ELF-1 (cell line): ENCODE data around the gene LIMCH1.
A peak's percentile ranks its signal among the peaks of the same experiment; 100 is the strongest.
"Not testable (repeated sequence)": the region's sequence is repeated elsewhere in the genome, so short reads cannot be mapped to it uniquely, and the experiment has no call there.

Source experiments
- DNase-seq: peaks from one replicate; pipeline ENCODE4 v3.0.0-alpha.2; 2016; ENCODE audit warnings: low read depth, low spot score

LIMCH1 gene

DNA sequence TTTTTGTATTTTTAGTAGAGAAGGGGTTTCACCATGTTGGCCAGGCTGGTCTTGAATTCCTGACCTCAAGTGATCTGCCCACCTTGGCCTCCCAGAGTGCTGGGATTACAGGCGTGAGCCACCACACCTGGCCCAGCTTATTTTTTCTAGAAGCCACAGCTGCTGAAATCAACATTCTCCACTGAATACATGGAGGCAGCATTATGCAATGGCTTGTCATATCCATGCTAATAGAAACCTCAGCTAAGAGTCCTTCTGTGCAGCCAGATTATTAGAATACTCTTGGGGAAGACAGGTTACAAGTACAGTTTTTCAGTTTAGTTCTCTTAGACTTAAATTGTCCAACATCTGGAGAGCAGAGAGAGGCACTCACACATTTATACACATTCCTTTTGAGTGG is 104.8 kb downstream of the LIMCH1 start:
- not testable (repeated sequence) for DNase-seq

DNA sequence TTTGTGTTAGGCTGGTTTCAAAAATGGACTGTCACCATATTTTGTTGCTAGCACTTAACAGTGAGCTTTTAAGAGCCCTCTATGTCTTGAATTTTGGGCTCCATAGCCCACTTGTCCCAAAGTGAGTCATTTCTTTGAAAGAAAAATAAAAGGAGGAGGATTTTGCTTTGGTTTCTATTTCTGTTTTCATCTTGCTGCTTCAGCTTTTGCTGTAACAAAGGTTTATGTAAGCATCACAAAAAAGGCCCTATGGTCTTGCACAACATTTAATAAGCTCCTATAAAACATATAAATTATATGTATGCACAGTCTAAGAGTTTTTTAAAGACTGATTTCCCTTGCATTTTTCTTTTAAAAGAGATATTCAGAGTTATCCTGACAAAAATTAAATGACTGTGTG is 105.4 kb downstream of the LIMCH1 start:
- DNase-seq, result no peak

DNA sequence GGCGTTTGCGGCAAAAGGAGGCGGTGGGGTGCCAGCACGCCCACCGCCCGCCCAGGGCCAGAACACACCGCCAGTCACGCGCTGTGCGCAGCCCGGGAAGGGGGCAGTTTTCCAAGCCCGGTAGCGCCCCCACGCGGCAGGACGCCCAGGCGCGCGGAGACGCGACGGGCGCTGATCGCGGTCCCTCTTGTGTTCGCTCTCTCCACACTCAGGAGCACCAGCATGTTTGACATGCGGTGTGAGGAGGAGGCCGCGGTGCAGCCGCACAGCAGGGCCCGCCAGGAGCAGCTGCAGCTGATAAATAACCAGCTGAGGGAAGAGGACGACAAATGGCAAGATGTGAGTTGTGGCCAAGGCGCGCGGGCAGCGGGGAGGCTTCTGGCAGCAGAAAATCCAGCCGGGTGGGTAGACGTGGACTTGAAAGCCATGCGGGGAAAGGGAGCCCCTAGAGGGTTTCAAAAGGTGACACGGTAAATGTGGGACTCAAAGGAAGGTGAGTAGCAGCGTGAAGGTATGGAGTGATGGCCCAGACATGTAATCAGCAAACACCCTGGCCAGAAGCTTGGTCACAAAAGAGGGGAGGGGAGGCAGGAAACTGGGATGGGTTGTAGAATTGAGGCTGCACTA is 106.4 kb downstream of the LIMCH1 start:
- peak; percentile 98 for DNase-seq

DNA sequence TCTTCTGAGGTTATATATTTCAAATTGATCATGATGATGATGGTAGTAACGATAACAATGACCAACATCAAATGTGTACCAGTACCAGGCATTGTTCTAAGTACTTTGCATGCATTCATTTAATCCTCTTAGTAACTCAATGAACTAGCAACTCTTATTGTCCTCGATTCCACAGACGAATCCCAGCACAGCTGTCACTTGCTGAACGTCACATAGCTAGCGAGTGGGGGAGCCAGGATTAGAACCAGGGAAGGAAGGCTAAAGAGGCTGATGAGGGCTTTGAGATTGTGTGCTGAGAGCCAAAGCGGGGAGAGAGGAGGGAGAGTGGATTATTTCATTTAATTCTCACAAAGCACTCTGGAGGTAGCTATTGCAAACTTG is 106.9 kb downstream of the LIMCH1 start:
- no peak for DNase-seq

DNA sequence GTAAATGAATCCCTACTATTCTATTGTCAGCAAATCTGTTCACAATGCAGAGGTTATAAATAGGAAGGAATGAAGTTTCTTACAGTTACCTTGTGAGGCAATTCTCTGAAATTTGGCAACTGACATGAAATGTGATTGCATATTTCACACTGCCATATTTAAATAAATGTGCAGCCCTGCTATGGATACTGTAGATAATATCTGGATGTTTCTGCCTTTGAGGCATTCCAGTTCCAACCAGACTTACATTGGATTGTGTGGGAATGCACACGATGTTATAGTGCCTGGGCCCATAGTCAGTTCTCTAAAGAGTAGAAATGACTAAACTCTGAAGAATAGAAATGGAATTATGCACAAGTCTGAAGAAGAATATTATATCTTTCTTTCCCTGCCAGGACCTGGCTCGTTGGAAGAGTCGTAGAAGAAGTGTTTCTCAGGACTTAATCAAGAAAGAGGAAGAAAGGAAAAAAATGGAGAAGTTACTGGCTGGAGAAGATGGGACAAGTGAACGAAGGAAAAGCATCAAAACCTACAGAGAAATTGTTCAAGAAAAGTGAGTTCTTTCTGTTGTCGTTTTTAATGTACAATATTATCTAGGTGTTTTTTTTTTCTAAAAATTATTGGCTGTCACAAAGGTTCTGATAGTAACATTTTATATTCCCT is 107.9 kb downstream of the LIMCH1 start:
- no peak for DNase-seq

DNA sequence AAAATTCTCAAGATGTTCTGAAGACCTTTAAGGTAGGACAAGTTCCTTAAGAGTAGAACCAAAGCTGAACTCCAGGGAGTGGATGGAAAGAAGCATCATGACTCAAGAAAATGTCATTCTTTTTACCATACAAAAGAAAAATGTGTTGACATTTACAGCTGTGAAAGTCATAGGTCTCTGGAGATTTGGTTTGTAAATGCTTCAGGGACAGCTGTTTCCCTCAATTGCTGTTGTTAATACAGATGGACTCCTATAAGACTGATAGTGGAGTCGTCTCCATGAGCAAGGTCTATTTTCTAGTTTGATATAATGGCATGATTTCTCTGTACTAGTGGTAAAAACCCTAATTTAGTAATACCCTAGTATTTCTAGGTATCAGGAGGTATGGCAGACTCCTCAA is 108.9 kb downstream of the LIMCH1 start:
- no peak for DNase-seq

DNA sequence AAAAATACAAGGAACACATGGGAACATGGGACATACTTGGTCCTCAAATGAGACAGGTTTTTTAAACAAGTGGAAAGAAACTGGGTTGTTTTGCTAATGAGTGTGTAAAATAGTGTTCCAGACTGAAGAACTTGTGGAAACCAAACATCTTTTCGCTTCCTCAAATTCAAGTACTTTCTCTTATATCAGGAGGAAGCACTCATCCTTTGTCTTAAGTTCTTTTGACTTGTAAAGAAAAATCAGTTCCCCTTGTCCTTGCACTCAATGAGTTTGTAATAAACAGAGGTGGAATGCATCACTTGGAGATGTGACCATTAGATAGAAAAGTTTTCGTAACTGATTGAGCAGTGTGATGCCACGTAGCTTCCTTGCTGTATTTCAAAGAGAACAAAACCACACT is 109.4 kb downstream of the LIMCH1 start:
- DNase-seq, result no peak

DNA sequence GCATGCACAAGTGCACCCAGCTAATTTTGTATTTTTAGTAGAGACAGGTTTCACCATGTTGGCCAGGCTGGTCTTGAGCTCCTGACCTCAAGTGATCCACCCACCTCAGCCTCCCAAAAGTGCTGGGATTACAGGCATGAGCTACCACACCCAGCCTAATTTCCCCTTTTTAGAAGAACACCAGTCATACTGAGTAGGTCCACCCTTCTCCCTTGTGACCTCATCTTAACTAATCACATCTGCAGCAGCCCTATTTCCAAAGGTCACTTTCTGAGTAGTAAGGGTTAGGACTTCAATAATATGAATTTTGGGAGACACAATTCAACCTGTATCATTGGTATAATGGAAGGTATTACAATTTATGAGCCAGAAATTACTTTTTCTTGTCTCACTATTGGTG is 113.2 kb downstream of the LIMCH1 start:
- DNase-seq, result not testable (repeated sequence)

DNA sequence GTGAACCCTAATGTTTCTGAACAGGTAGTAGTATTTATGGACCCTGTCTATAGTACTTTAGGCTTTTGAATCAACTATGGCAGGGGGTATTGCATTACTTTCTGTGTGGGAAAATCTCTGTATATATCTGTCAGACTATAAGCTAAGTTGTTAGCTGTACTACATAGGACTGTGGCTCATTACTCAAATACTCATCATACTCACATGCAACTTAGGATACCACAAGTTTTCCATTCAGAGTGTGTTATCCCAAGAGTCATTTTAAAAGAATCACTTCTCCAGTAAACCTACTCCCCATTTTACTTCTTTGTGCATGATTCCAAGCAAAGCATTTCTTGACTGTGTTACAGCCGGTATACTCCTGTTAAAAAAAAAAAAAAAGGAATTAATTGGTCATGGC is 115.0 kb downstream of the LIMCH1 start:
- no peak for DNase-seq

DNA sequence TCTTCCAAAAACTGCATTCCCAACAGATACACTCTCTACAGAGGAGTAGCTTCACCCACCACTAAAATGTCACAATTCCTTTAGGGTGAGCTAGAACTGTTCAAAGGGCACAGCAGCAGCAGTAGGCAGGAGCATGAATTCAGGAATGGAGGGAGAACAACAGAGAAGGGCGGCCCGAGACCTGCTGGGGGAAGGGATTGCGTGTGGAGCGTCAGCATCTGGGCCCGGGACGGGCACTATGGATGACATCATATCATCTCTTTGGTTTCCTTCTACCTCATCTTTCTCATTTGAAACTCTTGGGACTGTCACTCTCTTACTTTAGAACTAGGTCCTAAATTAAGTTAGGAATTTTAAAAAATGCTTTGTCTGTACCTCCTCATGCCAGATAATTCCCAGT is 115.6 kb downstream of the LIMCH1 start:
- DNase-seq, result no peak

DNA sequence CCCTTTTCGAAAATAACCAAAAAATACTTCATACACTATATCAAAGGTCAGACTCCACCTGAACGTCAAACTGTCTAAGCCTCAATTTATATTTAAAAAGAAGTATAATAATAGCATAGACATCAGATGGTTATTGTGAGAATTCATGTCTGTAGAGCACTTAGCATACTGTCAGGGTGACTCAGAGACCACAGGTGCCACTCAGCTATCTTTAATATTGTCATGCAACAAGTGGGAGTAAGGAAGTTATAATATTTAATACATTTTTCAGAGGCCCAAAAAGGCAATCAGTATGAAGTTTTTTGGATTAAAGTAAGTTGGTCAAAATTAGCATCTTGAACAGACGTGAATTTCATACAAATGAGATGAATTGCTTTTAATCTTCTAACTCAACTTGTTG is 117.2 kb downstream of the LIMCH1 start:
- no peak for DNase-seq

DNA sequence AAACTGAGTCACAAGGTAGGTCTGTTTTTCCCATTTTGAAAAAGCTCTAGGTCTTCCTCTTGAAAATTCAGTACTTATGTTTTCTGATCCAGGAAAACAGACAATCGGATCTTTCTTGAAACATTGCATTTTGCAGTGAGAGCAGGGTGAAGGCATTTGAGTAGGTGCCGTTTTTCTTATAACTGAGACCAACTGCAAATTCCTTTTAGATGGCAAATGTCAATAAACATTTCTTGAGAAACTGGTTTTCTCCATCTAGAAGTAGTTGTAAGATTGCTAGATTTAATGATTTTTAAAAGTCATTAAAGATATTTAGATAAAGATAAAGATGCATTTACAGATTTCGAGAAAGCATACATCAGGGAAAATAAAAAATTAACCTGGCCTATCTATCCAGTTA is 118.1 kb downstream of the LIMCH1 start:
- DNase-seq, result no peak

DNA sequence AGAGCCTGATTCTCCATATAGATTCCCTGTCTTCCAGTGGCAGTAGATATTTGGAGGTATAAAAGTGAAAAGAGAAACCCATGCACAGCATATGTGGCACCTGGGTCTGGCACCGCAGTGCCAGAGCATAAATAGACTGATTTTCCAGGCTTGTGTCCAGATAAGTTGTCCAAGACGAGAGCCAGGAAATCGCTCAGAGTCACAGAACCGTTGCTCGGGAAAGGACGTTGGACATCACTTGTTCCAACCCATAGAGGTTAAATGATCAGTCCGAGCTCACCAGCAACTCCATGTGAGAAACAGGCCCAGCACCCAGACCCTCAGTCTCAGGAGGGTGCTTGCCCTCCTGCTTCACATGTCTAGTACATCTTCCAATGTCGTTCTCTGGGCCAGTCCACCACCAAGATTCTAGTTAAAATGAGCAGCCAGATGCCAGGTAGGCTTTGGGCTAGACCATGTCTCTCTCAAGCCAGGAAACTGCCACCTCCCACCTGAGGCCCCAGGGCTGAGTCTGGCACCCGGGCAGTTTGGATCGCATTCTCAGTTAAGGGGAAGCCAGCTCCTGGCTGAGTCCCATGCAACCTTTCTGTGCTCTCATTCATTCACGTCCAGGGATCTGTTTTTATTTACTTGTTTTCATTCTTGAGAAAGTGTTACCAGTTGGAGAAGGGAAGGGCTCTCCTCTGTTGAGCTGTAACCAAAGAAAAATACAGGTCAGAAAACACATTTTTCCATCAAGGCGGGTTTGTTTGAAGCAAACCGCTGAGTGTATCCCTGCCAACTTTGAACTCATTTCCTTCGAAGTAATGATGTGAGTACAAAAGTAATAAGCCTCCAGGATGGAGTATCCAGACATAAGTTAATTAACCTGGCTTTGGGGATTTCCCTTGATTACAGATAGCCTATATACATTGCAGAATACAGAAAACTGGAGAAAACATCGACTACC is 118.9 kb downstream of the LIMCH1 start:
- DNase-seq, result no peak

DNA sequence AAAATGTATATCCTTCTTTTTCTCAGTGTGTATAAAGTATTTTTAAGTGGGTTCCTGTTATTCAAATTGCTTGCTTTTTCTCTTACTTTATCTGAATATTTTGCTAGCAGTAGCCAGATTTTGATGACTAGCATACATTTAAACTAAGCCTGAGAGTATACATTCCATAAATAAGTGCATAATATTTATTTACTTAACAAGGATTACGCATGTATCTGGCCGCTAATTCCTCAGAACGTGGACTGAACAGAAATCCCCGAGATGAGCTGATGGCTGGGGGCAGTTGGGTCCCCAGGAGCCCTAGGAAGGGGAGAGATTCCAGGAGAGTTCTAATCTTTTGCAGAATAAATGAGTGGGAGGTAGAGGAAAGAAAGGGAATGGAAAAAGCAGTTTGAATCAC is 119.6 kb downstream of the LIMCH1 start:
- DNase-seq, result no peak

DNA sequence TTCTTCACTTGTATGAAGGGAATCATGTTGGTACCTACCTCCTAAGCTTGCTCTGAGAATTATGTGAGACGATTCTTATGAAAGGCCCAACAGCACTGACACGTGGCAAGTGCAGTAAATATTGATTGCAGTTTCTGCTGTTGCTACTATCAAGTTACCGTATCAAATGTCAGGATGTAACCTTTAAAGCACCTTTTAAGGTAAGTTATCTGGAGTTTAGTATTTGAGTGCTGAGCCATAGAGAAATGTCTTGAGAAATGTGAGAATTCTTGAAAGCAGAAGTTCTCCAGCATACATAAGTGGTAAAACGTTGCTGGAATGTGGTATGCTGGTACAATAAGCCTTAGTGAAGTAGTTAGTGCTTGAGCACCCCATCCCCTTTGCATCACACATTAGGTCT is 120.2 kb downstream of the LIMCH1 start:
- no peak for DNase-seq

DNA sequence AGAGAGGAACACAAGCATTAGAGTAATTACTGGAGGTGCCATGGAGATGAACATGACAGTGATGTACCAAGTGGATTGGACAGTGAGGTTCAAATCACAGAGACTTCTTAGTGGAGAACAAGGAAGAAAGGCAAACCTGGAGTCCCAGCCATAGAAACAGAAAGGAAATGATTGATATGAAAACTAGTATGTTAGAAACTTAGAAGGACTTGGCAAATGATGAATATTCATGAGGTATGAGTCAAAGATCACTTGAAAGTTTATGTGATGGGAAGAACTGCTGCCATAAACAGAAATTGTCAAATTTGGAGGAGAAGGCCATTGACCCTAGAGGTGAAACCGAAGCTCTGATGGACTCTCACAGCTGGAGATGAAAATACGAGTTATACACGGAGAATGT is 122.4 kb downstream of the LIMCH1 start:
- no peak for DNase-seq

DNA sequence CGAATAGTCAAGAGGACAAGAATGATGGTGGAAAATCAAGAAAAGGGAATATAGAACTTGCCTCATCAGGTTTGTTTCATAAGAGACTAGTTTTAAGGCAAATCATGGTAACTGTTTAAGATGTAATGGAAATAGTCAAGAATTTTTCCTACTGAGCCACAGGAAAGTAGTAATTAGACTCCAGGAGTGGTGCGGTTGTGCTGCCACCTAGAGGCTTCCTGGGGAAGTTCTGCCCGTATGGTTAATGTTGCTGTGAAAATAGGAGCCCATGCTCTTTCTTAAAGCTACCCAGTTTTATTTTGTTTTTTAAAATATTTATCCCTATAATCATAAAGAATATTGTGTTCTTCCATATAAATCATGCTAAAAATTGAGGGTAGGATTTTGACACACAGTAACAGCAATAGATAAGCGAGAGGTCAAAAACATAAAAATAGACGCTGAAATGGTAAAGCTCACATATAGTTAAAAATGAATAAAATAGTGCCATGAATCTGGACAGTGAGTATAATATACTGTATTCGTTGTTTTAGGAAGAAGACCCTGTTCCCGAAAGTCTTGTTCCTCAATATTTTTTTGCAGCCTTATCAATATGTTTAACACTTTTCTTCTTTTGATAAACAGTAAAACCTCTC is 123.6 kb downstream of the LIMCH1 start:
- peak; percentile 67 for DNase-seq

DNA sequence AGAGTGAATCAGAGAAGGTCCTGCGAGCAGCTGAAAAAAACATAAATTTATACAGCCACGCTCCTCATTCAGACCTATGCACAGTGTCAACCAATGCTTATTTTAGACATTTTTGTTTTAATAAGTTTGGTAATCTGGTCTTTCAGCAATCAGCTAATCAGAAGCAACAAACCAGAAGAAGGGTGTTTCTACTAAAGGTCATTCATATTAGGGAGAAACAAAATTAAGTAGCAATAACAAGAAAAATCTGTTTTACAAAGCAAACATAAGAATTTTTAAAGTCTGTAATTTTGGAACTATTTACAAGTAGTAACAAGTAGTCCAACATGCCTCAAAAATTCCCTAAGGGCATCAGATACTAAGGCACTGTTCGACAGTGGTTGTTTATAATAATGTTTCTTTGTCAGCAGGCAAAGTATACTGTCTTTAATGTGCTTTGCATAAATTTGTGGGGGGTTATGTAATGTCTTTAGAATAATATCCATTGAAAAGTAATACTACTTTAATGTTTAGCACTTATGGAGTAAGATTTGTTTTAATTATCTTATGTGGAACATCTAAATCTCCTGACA is 127.8 kb downstream of the LIMCH1 start:
- no peak for DNase-seq

DNA sequence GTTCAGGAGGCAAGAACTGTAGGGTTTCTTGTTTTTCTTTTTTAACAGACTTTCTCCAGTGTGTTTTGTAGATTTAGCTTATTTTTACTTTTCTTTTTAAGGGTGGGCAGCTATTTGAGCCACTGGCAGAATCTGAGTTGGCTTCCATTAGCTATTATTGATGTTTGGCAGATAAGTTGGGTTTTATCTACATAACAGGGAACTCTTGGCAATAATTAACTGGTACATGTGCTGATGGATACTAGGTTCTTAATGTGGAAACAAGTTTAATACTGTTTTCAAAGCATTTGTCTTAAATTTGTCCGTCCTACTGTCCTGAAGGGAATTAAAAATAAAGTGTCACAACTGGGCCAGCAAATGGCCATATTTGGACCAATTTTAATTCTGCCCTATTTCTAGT is 130.1 kb downstream of the LIMCH1 start:
- no peak for DNase-seq

DNA sequence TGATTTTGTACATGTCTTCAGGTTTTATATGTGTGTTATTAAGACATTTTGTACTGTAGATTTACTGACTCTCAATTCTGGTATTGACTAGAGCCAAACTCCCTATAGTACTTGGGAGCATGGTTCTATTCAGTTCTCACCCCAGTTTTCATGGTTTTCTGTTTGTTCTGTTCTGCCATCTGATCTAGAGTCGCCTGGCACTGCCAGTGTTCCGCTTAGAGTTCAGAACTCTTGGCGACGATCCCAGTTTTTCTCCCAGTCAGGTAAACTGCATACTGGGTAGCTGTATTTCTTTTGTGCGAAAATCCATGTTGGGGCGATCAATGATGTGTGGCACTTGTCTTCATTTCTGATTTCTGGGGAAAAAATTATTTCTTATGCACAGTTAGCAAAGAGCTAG is 132.6 kb downstream of the LIMCH1 start:
- no peak for DNase-seq

DNA sequence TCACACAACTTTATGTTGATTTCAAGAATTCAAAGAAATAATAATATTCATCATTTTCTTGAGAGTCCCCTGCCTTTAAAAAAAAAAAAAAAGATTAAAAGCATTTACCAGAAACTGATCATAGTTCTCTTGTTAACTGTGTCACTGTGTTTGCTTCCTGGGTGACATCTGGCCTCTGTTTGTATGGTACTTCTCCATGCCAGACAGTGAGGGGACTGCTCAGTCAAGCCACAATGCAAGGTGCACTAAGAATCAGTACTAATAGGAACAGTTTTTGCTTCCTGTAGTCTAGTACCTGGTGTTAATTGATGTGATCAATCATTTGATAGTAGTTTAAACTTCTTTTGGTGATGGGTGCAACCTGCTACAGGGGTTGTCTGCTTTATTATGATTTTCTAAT is 133.0 kb downstream of the LIMCH1 start:
- DNase-seq, result no peak
